ENCODE measurements around the gene CELSR1. TPM values are rescaled to one million over a fixed set of nuclear protein-coding genes. Genes with fewer than 3 reads are reported as not detected.
A peak's percentile ranks its signal among the peaks of the same experiment; 100 is the strongest.

The CELSR1 gene
- total RNA-seq, 1 experiment from 2014 or later: 22.6 TPM

GRCh38 chr22:46350646-46351045 lies 186.8 kb downstream of the CELSR1 start:
- Mint-ChIP-seq H3K4me3 (no peak overlapping the region), H3K4me1 (no peaks in the 10 kb centered on the region), H3K27ac (peak overlapping the region in 1 of 3 experiments; percentile 82; a peak in 2 of 7 replicates), H3K27me3 (ENCODE audit: low read depth) (no peaks in the 10 kb centered on the region), H3K36me3 (ENCODE audit: insufficient read depth in 1 of 3, low read depth in 3 of 3) (peaks cover 30 to 93% (median 75%) of the 10 kb centered on the region in 3 experiments; a peak in 6 of 7 replicates), H3K9me3 (no peaks in the 10 kb centered on the region)
- Histone ChIP-seq H3K9ac (ENCODE audit: extremely low read depth, insufficient read length, low read length) (no peak overlapping the region), H4K91ac (ENCODE audit: insufficient read length, low read depth, low read length) (no peak overlapping the region), H3K27me3 (ENCODE audit: insufficient read depth, low read length) (no peaks in the 10 kb centered on the region), H3K14ac (ENCODE audit: insufficient read depth, low read length) (no peak overlapping the region), H3T11ph (ENCODE audit: low read length) (no peak overlapping the region), H2BK12ac (ENCODE audit: insufficient read length, low read depth, low read length) (no peak overlapping the region), H2BK5ac (ENCODE audit: insufficient read length, low read length) (no peak overlapping the region), H2BK20ac (ENCODE audit: low read depth, low read length, poor library complexity, severe bottlenecking) (no peak overlapping the region), H3K27ac (ENCODE audit: insufficient read length, low read depth, low read length) (no peak overlapping the region), H3K18ac (ENCODE audit: insufficient read length, low read depth, low read length) (no peak overlapping the region), H3K4me2 (ENCODE audit: insufficient read depth, insufficient read length, low read length) (no peak overlapping the region), H4K20me1 (ENCODE audit: control insufficient read depth, insufficient read depth, insufficient read length) (peaks cover 5% of the 10 kb centered on the region), H3K23ac (ENCODE audit: insufficient read length, low read depth, low read length) (no peak overlapping the region), H3K9me3 (ENCODE audit: control insufficient read depth, low read depth, low read length) (no peaks in the 10 kb centered on the region), H2AFZ (ENCODE audit: low read length) (no peak overlapping the region), H3K79me1 (ENCODE audit: insufficient read depth, low read depth, low read length, poor library complexity, severe bottlenecking) (no peaks in the 10 kb centered on the region), H3K23me2 (ENCODE audit: insufficient read length, low read depth, low read length, poor library complexity, severe bottlenecking) (no peaks in the 10 kb centered on the region), H4K5ac (ENCODE audit: insufficient read length, low read depth, low read length) (no peak overlapping the region), H2BK15ac (ENCODE audit: low read depth, low read length) (no peak overlapping the region), H3K79me2 (ENCODE audit: insufficient read depth, low read length) (0 out of 2 replicates have a peak, but pooled peaks cover 2% of the 10 kb centered on the region), H3K4me1 (ENCODE audit: insufficient read depth, low read length) (no peaks in the 10 kb centered on the region), H4K8ac (replicated peaks; ENCODE audit: insufficient read length, low read depth, low read length) (no peak overlapping the region), H2AK5ac (ENCODE audit: insufficient read length, low read length) (no peak overlapping the region), H2BK120ac (ENCODE audit: low read depth, low read length, poor library complexity, severe bottlenecking) (no peak overlapping the region), H3K4ac (ENCODE audit: low read depth, low read length) (no peak overlapping the region), H3K56ac (ENCODE audit: insufficient read length, low read depth, low read length) (no peak overlapping the region)
- no peak for DNase-seq
- WGBS (ENCODE audit: extremely low coverage, insufficient read length, low lambda C conversion rate): no CpG with 5 or more reads among the region's 20 CpGs
- no peak for TF ChIP-seq CTCF (conservative IDR thresholded peaks at IDR 0.05)

Data from H9 (cell line).